Neural cell (in vitro differentiated cells): ENCODE measurements around the gene ANKIB1. TPM values are rescaled to one million over a fixed set of nuclear protein-coding genes. Genes with fewer than 3 reads are reported as not detected.

Experiments
- H2AFZ ChIP-seq: fragments of 200-600, 300-800 bp; sonication (generic), shearing (Covaris generic); 2 replicates; pipeline ENCODE4 v1.6.0; 2014; ENCODE audit warnings: low read depth, mild to moderate bottlenecking, antibody characterized with exemption, low read length, moderate library complexity
- H3F3A ChIP-seq: fragments of 200-600 bp; shearing (Covaris generic); 2 replicates; pipeline ENCODE4 v1.6.1; 2016; ENCODE audit warnings: mild to moderate bottlenecking, moderate library complexity, mixed read lengths, antibody characterized with exemption, low read length; ENCODE audit not compliant: insufficient read depth, poor library complexity, severe bottlenecking
- H3K27ac ChIP-seq: fragments of 200-600, 300-800 bp; sonication (generic), shearing (Covaris generic); 2 replicates; pipeline ENCODE4 v1.5.1; 2014; ENCODE audit warnings: mild to moderate bottlenecking, low read length, moderate library complexity
- H3K27me3 ChIP-seq: fragments of 300-800, 200-600 bp; sonication (generic), shearing (Covaris generic); 2 replicates; pipeline ENCODE4 v1.6.0; 2014; ENCODE audit warnings: mild to moderate bottlenecking, low read depth, low read length, moderate library complexity; ENCODE audit not compliant: insufficient read depth
- H3K36me3 ChIP-seq: fragments of 300-800, 200-600 bp; sonication (generic), shearing (Covaris generic); 2 replicates; pipeline ENCODE4 v1.5.1; 2014; ENCODE audit warnings: mild to moderate bottlenecking, antibody characterized with exemption, low read length, moderate library complexity; ENCODE audit not compliant: insufficient read depth
- H3K4me2 ChIP-seq: fragments of 300-800, 200-600 bp; sonication (generic), shearing (Covaris generic); 2 replicates; pipeline ENCODE4 v1.6.0; 2014; ENCODE audit warnings: mild to moderate bottlenecking, low read length
- H3K4me3 ChIP-seq: fragments of 300-800, 200-600 bp; sonication (generic), shearing (Covaris generic); 2 replicates; pipeline ENCODE4 v1.5.1; 2014; ENCODE audit warnings: mild to moderate bottlenecking, low read length, moderate library complexity
- H3K79me2 ChIP-seq: fragments of 200-600 bp; shearing (Covaris generic); replicated peaks from 2 replicates; pipeline ENCODE4 v1.6.0; 2014; ENCODE audit warnings: mild to moderate bottlenecking, low read length, moderate library complexity; ENCODE audit not compliant: insufficient read depth
- H3K9ac ChIP-seq: fragments of 300-800, 200-600 bp; sonication (generic), shearing (Covaris generic); 2 replicates; pipeline ENCODE4 v1.6.1; 2016; ENCODE audit warnings: mild to moderate bottlenecking, low read length, mixed read lengths
- H3K9me2 ChIP-seq: fragments of 200-600 bp; shearing (Covaris generic); 2 replicates; pipeline ENCODE4 v1.6.1; 2016; ENCODE audit warnings: mild to moderate bottlenecking, low read length, mixed read lengths; ENCODE audit not compliant: insufficient read depth
- H3K9me3 ChIP-seq: fragments of 200-600, 300-800 bp; sonication (generic), shearing (Covaris generic); 2 replicates; pipeline ENCODE4 v1.6.1; 2016; ENCODE audit warnings: mild to moderate bottlenecking, mixed run types, low read length, moderate library complexity, mixed read lengths
- H4K20me1 ChIP-seq: fragments of 200-600 bp; shearing (Covaris generic); 2 replicates; pipeline ENCODE4 v1.6.1; 2016; ENCODE audit warnings: mild to moderate bottlenecking, mixed run types; ENCODE audit not compliant: insufficient read depth
- CTCF ChIP-seq: fragments of 450-650 bp; IDR thresholded peaks from 2 replicates; pipeline ENCODE4 v1.5.1; 2014; ENCODE audit warnings: antibody characterized with exemption, mild to moderate bottlenecking, moderate library complexity; ENCODE audit not compliant: poor library complexity, severe bottlenecking
- EP300 ChIP-seq: fragments of 450-650 bp; conservative IDR thresholded peaks from 2 replicates; pipeline ENCODE4 v1.6.1; 2014; ENCODE audit warnings: antibody characterized with exemption, mild to moderate bottlenecking, moderate library complexity; ENCODE audit not compliant: poor library complexity, severe bottlenecking
- EZH2 ChIP-seq: fragments of 200-600, 300-800 bp; shearing (Covaris generic), sonication (generic); IDR thresholded peaks from 2 replicates; pipeline ENCODE4 v1.6.1; 2014; ENCODE audit warnings: antibody characterized with exemption, low read length, borderline replicate concordance, mild to moderate bottlenecking; ENCODE audit not compliant: insufficient read depth, poor library complexity, severe bottlenecking
- MXI1 ChIP-seq: fragments of 450-650 bp; conservative IDR thresholded peaks from 2 replicates; pipeline ENCODE4 v1.6.1; 2014; ENCODE audit warnings: antibody characterized with exemption, mild to moderate bottlenecking; ENCODE audit not compliant: poor library complexity, severe bottlenecking
- POLR2AphosphoS5 ChIP-seq: IDR thresholded peaks from 2 replicates; pipeline ENCODE4 v1.6.1; 2012
- RAD21 ChIP-seq: fragments of 450-650 bp; conservative IDR thresholded peaks from 2 replicates; pipeline ENCODE4 v1.6.1; 2014; ENCODE audit warnings: antibody characterized with exemption, mild to moderate bottlenecking, moderate library complexity
- SMC3 ChIP-seq: fragments of 450-650 bp; conservative IDR thresholded peaks from 2 replicates; pipeline ENCODE4 v1.6.1; 2014; ENCODE audit warnings: antibody characterized with exemption, mild to moderate bottlenecking, moderate library complexity; ENCODE audit not compliant: poor library complexity
- TAF1 ChIP-seq: IDR thresholded peaks from 2 replicates; pipeline ENCODE4 v1.6.1; 2012; ENCODE audit warnings: low read depth
- polyA plus RNA-seq: library from polyadenylated mRNA; depleted of rRNA; stranded (reverse); fragments of >200 nt; gene quantifications from 2 replicates; pipeline ENCODE4 v1.2.3, GENCODE V29; 2014
- TF ChIP-seq, protein P1 (sequence below): IDR thresholded peaks from 2 replicates; pipeline ENCODE4 v1.6.1; 2012; ENCODE audit warnings: borderline replicate concordance

The ANKIB1 gene
- polyA plus RNA-seq, 1 donor from 2014 or later, result 83.0 TPM

DNA sequence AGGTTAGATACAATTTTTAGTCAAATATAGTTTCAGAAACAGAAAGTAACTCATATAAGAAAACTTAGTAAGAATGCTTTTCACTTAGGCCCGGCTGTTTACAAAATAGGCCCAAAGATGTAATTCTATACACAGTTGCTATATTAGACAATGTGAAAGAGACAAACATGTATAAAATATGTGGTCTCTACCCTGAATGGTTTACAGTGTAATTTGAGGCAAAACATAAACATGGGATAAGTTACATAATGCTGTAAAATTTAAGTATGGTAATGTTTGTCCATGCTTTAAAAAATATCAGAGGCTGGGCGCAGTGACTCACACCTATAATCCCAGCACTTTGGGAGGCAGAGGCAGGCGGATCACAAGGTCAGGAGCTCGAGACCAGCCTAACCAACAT is 18.8 kb upstream of the ANKIB1 start:
- H3K4me2 ChIP-seq, result no peak overlapping the region
- H3K79me2 ChIP-seq, result no peaks in the 10 kb centered on the region
- no peak for TF ChIP-seq EP300
- TF ChIP-seq, protein P1, sequence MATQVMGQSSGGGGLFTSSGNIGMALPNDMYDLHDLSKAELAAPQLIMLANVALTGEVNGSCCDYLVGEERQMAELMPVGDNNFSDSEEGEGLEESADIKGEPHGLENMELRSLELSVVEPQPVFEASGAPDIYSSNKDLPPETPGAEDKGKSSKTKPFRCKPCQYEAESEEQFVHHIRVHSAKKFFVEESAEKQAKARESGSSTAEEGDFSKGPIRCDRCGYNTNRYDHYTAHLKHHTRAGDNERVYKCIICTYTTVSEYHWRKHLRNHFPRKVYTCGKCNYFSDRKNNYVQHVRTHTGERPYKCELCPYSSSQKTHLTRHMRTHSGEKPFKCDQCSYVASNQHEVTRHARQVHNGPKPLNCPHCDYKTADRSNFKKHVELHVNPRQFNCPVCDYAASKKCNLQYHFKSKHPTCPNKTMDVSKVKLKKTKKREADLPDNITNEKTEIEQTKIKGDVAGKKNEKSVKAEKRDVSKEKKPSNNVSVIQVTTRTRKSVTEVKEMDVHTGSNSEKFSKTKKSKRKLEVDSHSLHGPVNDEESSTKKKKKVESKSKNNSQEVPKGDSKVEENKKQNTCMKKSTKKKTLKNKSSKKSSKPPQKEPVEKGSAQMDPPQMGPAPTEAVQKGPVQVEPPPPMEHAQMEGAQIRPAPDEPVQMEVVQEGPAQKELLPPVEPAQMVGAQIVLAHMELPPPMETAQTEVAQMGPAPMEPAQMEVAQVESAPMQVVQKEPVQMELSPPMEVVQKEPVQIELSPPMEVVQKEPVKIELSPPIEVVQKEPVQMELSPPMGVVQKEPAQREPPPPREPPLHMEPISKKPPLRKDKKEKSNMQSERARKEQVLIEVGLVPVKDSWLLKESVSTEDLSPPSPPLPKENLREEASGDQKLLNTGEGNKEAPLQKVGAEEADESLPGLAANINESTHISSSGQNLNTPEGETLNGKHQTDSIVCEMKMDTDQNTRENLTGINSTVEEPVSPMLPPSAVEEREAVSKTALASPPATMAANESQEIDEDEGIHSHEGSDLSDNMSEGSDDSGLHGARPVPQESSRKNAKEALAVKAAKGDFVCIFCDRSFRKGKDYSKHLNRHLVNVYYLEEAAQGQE, result no peak
- no peak for TF ChIP-seq POLR2AphosphoS5
- TF ChIP-seq CTCF, result no peak
- no peak for TF ChIP-seq EZH2
- TF ChIP-seq TAF1, result no peak
- no peak for TF ChIP-seq SMC3
- H2AFZ ChIP-seq, result no peak overlapping the region
- H3K27ac ChIP-seq, result no peak overlapping the region
- H3K36me3 ChIP-seq, result no peaks in the 10 kb centered on the region
- no peaks in the 10 kb centered on the region for H3F3A ChIP-seq
- H3K9me3 ChIP-seq, result no peaks in the 10 kb centered on the region
- no peaks in the 10 kb centered on the region for H3K9me2 ChIP-seq
- H3K9ac ChIP-seq, result no peak overlapping the region
- H3K4me3 ChIP-seq, result no peak overlapping the region
- no peaks in the 10 kb centered on the region for H4K20me1 ChIP-seq
- no peaks in the 10 kb centered on the region for H3K27me3 ChIP-seq

DNA sequence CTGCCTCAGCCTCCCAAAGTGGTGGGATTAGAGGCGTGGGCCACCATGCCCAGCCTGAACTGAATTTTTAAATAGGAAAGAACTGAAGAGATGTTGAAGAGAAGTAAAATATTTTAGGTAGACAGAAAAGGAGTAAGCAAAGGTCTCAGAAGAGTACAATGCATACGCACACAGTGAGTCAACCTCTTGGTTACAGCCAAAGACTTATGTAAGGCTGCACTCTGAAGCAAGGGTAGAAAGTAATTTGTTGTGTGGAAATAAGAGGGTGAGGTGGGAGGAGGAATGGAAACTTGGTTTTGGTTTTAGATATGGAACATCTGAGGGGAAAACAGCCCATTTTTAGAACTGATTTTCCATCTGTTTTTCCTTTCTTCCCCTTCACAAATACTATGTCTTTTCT is 17.7 kb upstream of the ANKIB1 start:
- Histone ChIP-seq H3K4me2 (no peak overlapping the region), H3K9me2 (no peaks in the 10 kb centered on the region), H3K79me2 (no peaks in the 10 kb centered on the region), H2AFZ (no peak overlapping the region), H3K9me3 (no peaks in the 10 kb centered on the region), H3K4me3 (no peak overlapping the region), H4K20me1 (no peaks in the 10 kb centered on the region), H3K36me3 (no peaks in the 10 kb centered on the region), H3K27ac (no peak overlapping the region), H3K9ac (no peak overlapping the region), H3K27me3 (no peaks in the 10 kb centered on the region), H3F3A (no peaks in the 10 kb centered on the region)
- TF ChIP-seq POLR2AphosphoS5 (no peak), MXI1 (no peak), EP300 (no peak), CTCF (no peak), SMC3 (no peak), TAF1 (no peak), RAD21 (no peak), EZH2 (no peak)
- TF ChIP-seq, protein P1, result no peak
